Measurements from ENCODE around the gene ZNRF2. TPM values are rescaled to one million over a fixed set of nuclear protein-coding genes. Genes with fewer than 3 reads are reported as not detected.
"Not testable (repeated sequence)": the region's sequence is repeated elsewhere in the genome, so short reads cannot be mapped to it uniquely, and the experiment has no call there.

Gene ZNRF2
- polyA plus RNA-seq, 12 donors, result 9.0 to 14.8 (median 11.4) TPM; not detected in 1

DNA sequence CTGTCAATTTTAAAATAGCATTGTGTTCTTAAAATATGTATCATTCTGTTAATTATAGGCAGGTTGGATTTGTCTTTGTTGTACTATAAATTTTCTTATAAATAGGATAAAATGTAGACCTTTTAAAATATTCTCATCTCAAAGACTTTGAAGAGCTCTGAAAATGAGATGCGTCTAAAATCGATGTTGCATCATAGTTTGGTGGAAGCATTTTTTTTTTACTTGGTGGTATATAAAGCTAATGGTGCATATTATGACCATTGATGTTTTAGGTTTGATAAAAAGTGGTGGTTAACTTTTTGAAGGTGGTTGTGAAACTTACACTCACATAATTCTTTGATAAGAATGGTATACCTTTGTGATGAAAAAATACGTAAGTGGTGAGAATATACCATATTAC, 69.1 kb downstream of the ZNRF2 start:
- no peak for DNase-seq

DNA sequence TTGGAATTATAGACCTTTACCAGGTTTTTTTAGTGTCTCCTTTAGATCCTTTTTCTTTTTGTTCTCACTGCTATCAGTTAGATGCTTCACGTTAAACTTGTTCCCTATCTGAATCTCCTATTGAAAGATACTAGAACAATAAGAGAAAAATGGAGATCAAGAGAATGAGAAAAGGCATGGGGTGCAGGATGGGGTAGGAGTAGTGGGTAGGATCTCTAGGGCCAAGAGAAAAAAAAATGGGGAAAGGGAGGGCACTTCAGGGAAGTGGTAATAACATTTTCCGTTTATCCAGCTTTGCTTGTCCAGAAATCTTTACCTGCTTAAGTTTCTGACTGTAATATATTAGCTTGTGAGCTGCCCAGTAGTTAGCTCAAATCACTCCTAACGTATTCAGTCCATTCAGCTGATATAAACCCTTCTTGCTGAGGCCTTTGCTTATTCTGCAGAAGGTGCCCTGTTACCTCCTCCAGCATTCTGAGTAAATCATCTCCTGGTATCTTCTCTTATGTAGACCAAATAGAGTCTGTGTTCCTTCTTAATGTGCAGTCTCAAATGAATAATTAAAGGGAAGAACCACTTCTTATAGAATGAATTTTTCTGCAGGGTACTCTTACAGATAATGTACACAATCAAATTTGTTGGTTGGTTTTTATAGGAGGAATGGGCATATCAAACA, 69.7 kb downstream of the ZNRF2 start:
- no peak for DNase-seq

DNA sequence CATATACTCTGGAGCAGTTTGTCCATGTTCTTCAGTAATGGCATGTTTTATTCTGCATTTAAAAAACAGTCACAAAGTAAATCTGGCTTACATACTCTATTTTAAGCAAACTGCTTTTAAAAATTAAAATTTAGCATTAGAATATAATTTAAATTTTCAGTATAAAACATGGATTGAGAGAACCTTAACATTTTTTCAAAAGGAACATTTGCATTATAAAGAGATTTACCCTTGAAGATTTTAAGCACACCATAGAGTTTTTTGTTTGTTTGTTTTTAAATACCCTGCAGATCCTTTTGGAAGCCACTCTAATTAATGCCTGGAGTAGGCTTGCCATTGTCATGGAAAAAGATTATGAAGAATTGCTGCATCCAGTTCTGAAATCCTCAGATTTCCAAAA, 70.4 kb downstream of the ZNRF2 start:
- DNase-seq, result no peak

DNA sequence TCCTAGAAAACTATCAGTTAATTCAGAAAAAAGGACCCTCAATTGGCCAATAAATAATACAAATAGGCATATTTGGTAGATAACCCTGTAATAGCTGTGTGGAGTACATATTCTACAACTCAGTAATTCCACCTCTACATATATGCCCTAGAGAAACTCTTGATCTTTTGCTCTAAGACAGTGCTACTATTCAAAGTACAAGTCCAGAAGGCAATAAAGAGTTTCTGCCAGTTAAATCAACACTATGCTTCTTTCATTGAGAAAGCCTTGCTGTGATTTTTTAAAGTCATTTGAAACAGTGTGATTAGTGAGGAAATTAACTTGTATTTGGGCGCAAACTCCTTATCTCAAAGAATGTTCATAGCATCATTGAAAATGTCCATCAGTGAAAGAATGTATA, 75.6 kb downstream of the ZNRF2 start:
- no peak for DNase-seq

DNA sequence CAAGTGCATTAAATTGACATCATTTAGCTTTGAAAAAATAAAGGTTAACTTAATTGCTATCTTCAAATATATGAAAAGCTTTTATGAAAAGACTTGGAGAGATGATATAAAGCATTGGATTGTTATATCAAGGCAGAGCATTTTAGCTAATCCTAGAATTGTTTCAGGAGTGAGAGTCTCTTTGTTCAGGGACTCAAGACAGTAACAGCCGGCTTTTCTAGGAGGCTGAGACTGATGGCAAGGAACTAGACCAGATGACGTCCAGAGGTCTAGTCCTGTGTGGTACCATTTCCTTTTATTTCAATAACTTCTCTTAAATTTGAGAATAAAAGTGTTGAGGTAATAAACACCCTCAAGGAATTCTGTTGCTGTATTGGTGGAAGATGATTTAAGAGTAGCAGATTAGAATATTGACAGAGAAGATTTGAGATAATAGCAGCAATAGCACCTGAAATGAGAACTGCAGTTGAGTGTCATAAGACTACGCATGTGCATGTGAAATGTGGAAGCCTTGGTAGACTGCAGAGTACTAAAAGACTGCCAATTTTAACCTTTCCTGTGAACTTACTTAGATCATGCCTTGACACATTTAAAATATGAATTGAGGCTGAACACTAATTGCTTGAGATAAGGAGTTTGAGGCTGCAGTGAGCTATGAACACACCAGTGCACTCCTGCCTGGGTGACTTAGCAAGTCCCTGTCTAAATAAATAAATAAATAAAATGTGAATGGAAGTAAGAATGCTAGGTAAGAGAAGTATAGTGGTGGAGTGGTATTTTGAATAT, 79.6 kb downstream of the ZNRF2 start:
- DNase-seq, result no peak

DNA sequence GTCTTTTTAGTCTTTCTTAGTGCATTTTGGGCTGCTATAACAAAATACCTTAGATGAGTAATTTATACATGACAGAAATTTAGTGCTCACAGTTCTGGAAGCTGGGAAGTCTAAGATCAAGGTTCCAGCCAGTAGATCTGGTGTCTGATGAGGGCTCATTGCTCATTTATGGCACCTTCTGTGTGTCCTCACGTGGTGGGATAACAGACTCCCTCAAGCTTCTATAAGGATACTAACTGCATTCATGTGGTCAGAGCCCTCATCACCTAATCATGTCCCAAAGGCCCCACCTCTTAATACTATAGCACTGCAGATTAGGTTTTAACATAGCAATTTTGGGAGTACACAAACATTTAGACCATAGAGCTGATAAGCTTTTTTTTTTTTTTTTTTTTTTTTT, 80.4 kb downstream of the ZNRF2 start:
- DNase-seq, result no peak

DNA sequence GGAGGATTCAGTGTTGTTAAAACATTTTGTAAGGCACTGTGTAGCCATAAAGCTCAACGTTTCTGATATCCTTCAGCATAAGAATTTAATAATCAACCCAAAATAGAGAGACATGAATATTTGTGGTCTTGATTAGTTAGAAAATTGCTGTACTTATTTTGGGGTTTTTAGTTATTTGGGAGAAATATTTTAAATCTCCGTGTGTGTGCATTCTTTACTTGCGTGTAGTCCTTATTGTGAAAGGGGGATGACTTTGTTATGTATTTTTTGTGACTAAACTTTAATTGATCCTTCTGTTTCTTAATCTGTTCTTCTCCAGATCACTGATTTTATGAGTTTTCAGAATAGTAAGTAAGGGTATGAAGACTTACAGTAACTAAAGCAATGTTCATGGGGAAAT, 81.2 kb downstream of the ZNRF2 start:
- DNase-seq, result no peak

DNA sequence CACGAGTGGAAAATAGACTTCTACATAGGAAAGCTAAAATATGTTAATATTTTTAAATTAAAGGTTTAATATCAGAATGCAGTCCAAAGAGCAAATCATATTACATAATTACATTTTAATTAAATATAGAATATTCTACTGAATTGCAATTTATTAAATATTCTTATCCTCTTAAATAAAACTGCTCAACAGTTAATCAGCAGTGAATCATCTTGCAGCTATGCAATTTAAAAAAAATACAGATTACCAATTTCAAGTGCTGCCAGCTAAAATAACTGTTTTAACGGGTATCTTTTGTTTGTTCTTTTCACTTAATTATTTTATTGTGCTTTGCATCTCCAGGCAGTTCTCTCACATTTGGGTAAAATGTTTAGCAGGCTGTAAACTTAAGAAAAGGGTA, 82.2 kb downstream of the ZNRF2 start:
- no peak for DNase-seq

DNA sequence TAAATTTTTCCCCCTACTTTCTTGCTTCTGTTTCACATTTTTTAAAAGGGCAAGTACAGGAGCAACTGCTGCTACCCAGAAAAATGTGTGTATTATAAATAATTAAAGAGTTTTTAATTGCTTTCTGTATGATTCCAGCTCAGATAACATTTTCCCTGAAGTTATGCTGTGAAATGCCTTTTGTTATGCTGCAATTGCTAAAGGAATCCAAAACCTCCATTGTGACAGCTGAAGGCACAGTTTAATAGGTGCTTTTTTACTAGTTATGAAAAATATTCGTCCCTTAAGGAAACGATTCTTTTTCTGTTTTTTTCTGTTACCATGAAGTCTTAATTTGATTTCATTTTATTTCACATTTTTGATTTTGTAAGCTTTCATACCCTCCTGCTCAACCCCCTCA, 83.2 kb downstream of the ZNRF2 start:
- DNase-seq, result no peak

DNA sequence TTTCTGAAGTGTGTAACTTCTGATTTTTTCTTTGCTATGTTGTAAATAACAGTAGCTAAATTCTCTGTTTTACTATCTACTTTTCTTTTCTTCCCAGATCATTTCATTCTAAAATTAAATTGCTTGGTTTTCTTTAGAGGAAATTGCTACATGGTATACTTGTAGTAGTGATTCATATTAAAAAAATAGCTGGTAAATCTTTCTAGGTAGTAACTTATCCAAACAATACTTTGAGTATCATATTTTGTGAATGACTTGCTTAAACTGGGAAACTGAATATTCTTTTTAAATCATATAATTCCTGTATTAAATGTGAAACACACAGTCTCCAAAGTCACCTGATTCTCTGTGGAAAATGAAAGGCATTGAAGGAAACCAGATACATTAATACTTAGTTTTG, 85.5 kb downstream of the ZNRF2 start:
- DNase-seq, result no peak

DNA sequence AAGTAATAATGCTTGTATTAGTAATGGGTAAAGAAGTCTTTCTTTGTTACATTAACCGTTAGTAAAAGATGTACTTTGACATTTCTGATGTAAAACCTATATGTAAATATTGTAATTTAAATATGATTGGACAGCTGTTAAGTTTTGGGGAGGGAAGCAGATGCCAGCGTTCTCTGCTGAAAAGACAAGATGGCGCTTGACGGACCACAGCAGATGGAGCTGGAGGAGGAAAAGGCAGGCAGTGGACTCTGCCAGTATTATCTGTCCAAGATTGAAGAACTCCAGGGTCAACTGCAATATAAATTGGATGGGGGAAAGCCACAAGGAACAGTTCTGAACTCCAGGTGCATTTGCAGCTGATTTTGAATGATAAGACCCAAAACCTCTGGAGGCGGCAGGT, 86.9 kb downstream of the ZNRF2 start:
- DNase-seq, result no peak

DNA sequence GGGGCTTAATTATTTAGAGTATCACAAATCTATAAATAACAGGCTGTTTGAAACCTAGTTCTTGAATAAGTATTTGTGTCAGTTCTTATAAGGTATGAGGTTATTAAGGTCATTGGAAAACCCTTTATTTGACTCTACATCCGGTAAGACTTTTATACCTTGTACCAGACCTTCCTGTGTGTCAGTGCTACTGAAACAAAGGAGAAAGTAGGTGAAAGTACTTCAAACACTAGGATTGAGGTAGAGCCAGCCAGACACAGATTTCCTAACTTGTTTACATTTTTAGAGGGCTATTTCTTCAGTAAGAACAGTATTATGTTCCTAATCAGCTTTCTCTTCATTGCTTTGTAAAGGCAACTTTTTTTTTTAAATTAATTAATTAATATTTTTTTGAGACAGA, 93.9 kb downstream of the ZNRF2 start:
- no peak for DNase-seq

DNA sequence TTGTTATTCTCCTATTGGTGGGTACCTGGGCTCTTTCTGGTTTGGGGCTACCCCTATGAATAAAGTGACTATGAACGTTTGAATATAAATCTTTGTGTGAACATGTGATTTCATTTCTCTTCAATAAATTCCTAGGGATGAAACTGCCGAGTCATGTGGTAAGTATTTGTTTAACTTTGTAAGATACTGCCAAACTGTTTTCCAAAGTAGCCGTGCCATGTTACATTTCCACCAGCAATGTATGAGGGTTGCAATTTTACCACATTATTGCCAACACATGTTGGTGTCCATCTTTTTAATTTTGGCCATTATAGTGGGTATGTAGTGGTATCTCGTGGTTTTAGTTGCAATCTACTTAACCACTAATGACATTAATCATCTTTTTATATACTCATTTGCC, 94.7 kb downstream of the ZNRF2 start:
- no peak for DNase-seq

DNA sequence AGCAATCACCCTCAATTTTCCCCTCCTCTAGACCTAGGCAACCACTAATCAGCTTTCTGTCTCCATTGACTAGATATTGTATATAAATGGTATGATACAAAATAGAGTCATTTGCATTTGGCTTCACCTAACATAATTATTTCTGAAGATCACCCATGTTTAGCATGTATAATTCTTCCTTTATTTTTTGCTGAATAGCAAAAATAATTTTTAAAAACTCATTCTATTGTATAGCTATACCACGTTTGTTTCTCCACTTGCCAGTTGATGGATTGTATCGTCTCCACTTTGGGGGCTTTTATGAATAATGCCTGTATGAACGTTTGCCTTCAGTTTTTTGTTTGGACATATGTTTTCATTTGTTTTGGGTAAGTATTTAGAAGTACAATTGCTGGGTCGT, 95.3 kb downstream of the ZNRF2 start:
- no peak for DNase-seq

DNA sequence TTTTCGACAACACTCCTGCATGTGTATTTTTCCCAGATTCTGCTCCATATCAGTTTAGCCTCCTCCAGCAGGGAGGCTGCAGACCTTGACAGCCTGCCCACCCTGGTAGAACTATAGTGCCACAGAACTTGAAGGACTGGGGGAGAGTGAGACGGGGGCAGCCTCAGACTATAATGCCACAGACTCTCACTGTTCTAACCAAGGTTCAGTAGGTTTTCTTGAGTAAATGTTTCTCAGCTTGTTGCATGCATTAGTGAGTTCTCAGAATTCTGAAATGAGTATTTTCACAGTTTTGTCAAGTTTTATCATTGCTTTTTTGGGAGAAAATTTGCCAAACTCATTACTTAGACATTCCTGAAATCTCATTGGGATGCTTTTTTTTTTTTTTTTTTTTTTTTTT, 95.9 kb downstream of the ZNRF2 start:
- no peak for DNase-seq

DNA sequence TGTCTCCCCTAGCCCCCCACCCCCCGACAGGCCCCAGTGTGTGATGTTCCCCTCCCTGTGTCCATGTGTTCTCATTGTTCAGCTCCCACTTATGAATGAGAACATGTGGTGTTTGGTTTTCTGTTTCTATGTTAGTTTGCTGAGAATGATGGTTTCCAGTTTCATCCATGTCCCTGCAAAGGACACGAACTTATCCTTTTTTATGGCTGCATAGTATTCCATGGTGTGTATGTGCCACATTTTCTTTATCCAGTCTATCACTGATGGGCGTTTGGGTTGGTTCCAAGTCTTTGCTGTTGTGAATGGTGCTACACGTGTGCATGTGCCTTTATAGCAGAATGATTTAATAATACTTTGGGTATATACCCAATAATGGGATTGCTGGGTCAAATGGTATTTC, 96.4 kb downstream of the ZNRF2 start:
- not testable (repeated sequence) for DNase-seq

DNA sequence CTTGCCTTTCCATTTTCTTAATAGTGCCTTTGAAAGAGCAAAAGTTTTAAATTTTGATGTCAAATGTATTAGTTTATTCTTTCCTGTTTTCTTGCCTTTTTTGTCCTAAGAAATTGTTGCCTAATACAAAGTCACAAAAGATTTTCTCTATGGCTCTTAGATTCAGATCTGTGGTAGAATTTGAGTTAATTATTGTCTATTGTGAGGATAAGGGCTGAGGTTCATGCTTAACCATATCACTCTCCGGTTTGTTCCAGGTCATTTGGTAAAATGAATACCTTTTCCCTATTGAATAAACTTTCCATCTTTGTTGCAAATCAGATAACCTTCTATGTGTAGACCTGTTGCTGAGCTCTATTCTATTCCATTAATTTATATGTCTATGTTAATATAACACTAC, 98.2 kb downstream of the ZNRF2 start:
- no peak for DNase-seq

DNA sequence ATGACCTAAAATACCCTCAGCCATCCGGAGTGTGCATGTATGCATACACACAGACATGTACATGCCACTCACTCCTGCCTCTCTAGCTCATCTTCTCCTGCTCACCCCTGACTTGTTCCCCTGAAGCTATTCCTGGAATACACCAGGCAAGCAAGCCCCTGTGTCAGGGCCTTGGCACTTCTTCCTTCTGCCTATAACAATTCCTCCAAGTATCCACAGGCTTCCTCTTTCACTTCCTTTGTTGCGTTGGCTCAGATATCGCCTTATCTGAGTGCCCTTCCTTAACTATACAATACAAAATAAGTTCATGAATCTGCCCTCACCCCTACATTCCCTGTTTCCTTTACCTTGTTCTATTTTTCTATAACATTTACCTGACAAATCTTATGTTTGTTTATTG, 105.4 kb downstream of the ZNRF2 start:
- DNase-seq, result no peak

DNA sequence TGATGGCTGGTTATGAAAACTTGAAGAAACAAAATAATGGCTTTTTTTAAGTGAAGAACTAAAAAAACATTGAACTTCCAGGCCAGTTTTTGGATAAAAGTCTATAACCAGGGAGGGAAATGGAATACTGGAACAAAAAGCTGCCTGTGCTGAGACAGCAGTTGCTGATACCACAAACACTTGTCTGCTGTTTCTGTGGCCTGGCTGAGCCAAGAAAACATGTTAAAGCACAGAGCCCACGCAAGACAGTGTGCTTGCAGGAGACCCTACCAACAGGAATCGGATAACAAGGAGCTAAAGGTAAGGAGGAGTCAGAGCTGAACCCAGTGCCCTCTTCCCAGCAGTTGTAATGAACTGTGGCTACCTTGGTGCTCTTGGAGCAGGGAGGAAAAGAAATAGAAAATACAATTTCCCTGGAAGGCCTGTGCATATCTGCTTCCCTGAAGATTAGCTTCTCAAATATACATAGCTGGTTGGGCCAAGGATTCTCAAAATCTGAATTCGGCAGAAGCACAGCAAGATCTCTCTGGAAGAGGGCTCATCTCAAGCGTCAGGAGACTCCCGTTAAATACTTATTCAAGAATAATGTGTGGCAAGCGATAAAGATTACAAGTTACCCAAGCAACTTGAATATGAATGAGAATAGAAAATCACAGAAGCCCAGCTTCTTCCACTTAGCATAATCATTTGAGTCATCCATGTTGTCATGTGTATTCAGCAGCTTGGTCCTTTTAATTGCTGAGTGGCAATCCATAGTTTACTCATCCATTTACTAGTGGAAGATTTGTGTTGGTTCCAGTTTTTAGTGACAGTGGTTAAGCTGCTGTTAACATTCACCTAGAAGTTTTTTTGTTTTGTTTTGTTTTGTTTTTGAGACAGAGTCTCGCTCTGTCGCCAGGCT, 106.6 kb downstream of the ZNRF2 start:
- no peak for DNase-seq

DNA sequence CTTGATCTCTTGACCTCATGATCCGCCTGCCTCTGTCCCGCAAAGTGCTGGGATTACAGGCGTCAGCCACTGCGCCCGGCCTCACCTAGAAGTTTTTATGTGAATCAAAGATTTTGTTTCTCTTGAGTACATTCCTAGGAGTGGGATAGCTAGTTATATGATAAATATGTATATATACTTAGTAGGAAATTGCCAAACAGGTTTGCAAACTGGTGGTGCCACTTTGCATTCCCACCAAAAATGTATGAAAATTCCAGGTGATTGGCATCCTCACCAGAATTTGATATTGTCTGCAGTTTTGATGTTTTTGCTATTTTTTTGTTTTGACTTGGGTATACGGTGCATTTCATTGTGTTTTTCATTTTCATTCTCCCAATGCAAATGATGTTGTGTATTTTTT, 107.4 kb downstream of the ZNRF2 start:
- DNase-seq, result no peak

DNA sequence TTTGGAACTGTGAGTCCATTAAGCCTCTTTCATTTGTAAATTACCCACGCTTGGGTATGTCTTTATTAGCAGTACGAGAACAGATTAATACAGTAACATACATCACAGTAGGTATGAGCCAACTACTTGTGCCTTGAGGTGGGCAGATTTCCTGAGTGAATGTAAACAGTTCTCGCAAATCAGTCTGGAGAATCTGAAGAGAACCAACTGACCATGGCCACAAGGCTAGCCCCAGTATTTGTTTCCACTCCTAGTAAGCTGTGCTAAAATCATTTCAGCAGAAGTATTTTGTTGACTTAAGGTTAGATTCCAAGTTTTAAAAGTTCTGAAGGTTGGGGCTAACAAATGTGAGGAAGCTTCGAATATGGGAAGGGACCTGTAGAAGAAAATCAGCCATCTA, 111.3 kb downstream of the ZNRF2 start:
- DNase-seq, result no peak

DNA sequence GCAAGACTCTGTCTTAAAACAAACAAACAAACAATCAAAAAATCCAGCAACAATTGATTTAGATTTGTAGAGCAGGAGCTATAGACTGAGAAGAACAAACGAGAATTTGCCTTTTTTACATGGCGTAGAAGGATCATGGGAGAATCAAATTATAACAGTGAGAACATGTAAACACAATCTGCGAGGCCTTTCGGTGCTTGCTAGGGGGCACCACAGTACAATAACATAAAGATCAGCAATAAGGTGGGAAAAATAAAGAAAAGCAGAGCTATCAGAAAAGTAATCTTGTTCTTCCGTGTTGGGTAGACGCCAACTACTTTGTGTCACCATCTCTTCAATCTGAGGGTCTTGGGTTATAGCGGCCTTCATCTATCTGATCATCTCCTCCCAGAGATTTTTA, 112.0 kb downstream of the ZNRF2 start:
- DNase-seq, result peak; percentile 26

DNA sequence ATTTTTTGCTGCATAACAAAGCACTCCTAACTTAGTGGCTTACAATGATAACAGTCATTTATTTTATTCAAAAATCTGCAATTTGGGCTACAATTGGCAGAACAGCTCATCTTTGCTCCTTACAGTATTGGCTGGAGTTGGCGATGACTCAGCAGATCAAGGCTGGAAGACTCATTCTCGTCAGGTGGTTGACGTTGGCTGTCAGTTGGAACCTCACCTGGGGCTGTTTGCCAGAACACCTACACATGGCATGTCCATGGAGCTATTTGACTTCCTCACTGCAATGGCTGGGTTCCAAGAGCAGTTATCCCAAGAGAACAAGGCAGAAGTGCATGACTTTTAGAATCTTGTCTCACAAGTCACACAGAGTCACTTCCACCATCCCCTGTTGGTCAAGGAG, 119.1 kb downstream of the ZNRF2 start:
- no peak for DNase-seq
